ENCODE data around the gene TRIP10. TPM values are rescaled to one million over a fixed set of nuclear protein-coding genes. Genes with fewer than 3 reads are reported as not detected.
"Not testable (repeated sequence)": the region's sequence is repeated elsewhere in the genome, so short reads cannot be mapped to it uniquely, and the experiment has no call there.

Gene TRIP10
- total and polyA plus RNA-seq, 7 experiments from 2014 or later: 0.74 to 17.4 (median 5.2) TPM

DNA sequence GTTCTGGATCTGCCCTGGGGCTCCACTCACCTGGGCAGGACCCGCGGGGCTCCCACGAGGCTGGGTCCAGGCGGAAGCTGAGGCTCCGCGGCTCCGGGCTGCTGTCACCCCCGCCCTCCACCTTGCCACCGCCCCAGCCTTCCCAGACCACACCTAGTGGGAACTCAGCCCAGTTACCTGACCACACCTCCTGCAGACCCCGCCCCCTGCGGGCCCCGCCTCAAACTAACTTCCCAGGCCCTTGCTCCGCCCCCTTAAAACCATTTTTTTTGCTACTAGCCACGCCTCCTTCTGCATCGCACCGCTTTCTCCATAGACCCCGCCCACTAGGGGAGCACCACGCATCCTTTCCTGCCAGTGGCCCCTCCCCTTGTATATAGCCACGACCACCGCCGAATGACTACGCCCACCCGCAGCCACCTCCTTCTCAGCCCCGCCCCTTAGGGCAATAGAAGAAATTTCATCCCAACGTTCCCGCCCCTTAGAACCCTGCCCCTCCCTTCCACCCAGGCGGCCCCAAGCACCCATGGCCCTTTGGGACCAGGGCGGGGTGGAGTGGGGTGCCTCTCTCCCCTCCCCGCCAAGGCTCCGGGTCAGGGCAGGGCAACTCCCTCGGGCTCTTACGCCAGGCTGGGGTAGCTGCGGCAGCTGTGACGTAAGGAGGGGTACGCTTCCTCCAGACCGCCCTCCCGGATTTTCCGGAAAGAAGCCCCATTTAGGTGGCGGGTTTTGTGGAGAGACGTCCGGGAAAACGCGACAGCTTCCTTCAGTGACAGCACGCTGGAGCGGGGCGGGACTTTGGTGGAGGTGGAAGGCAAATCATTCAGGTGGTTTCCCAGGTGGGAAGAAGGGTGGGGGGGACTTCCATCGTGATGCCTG lies 28.1 kb downstream of the TRIP10 start, which contains the start of gene SH2D3A:
TSS of gene SH2D3A (minus strand) at position 79 of the 879 bp plus-strand sequence. CDS start 3,687 bp downstream, outside the sequence.
- Histone ChIP-seq H3K36me3 (ENCODE audit: control insufficient read depth in 2 of 3, insufficient read depth in 3 of 3, low read length in 3 of 3) (peaks cover 0 to 12% (median 0%) of the 10 kb centered on the region in 3 experiments), H3K9me3 (ENCODE audit: control insufficient read depth in 2 of 3, low read length in 3 of 3) (no peaks in the 10 kb centered on the region), H3K4me1 (ENCODE audit: control insufficient read depth in 2 of 2, insufficient read depth in 2 of 2, low read length in 2 of 2) (peaks cover 24 to 41% of the 10 kb centered on the region in 2 donors), H3K27ac (ENCODE audit: low read depth, low read length) (peak within 1 kb of the TSS; percentile 91), H3K27me3 (ENCODE audit: control insufficient read depth in 2 of 2, insufficient read depth in 2 of 2, low read length in 2 of 2) (no peaks in the 10 kb centered on the region), H3K4me3 (ENCODE audit: low read length) (peak within 1 kb of the TSS; percentile 82)
- Mint-ChIP-seq H3K4me1 (peaks cover 28 to 65% (median 55%) of the 10 kb centered on the region in 7 donors), H3K9me3 (peaks cover 0 to 2% (median 0%) of the 10 kb centered on the region in 11 donors), H3K4me3 (peak within 1 kb of the TSS; percentile 88 to 99 (median 94)), H3K27ac (peak within 1 kb of the TSS; percentile 89 to 98 (median 95)), H3K27me3 (no peaks in the 10 kb centered on the region), H3K36me3 (peaks cover 0 to 2% (median 0%) of the 10 kb centered on the region in 5 donors)
- intact Hi-C loops (cut with micrococcal nuclease): loop anchor here (1.0 to 10.0 kb wide), 12 partner anchors 14 to 395 kb away; partner anchors contain the start of genes ALKBH7 (in 1 of the 2), GPR108 (in 1 of the 2) and TRIP10 (in 1 of the 2)
- ATAC-seq (peak; percentile 84), DNase-seq (peak; percentile 80 to 98 (median 97))
- ChIA-PET POLR2A (interaction anchor here (0.5 to 4.7 kb wide), 14 partner anchors 11 to 404 kb away, joined by 3 to 27 read pairs (median 4); partner anchors contain the start of genes GPR108 and ZNF557), CTCF (interaction anchor here (1.0 to 1.3 kb wide), 3 partner anchors 29 to 96 kb away, joined by 4 to 5 read pairs (median 4); no protein-coding TSS in a partner anchor)

DNA sequence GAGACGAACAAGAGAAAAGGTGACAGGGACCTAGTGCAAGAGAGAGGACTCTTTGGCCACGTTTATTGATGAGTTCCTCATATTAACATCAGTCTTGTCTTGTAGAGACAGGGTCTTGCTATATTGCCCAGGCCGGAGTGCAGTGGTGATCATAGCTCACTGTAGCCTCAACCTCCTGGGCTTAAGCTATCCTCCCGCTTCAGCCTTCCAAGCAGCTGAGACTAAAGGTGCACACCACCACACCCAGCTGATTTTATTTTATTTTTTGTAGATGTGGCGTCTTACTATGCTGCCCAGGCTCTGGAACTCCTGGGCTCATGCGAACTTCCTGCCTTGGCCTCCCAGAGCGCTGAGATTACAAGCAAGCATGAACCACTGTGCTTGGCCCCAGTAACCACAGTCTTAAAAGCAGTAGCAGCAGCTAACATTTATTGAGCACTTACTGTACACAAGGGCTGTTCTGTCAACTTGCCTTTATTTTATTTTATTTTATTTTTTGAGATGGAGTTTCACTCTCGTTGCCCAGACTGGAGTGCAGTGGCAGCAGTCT lies 28.8 kb downstream of the TRIP10 start:
- peaks cover 28 to 66% (median 55%) of the 10 kb centered on the region in 7 donors for H3K4me1 Mint-ChIP-seq
- no peaks in the 10 kb centered on the region for H3K27me3 Mint-ChIP-seq
- Histone ChIP-seq H3K9me3 (ENCODE audit: control insufficient read depth in 2 of 3, low read length in 3 of 3) (no peaks in the 10 kb centered on the region), H3K27ac (ENCODE audit: low read depth, low read length) (peak overlapping the region; percentile 91), H3K36me3 (ENCODE audit: control insufficient read depth in 2 of 3, insufficient read depth in 3 of 3, low read length in 3 of 3) (peaks cover 0 to 12% (median 0%) of the 10 kb centered on the region in 3 experiments), H3K4me1 (ENCODE audit: control insufficient read depth in 2 of 2, insufficient read depth in 2 of 2, low read length in 2 of 2) (peaks cover 24 to 41% of the 10 kb centered on the region in 2 donors), H3K27me3 (ENCODE audit: control insufficient read depth in 2 of 2, insufficient read depth in 2 of 2, low read length in 2 of 2) (no peaks in the 10 kb centered on the region), H3K4me3 (ENCODE audit: low read length) (peak overlapping the region; percentile 82)
- peaks cover 0 to 2% (median 0%) of the 10 kb centered on the region in 11 donors for H3K9me3 Mint-ChIP-seq
- peak overlapping the region; percentile 89 to 98 (median 95) for H3K27ac Mint-ChIP-seq
- peaks cover 0 to 3% (median 0%) of the 10 kb centered on the region in 5 donors for H3K36me3 Mint-ChIP-seq
- CTCF ChIA-PET: interaction anchor here (0.5 to 1.3 kb wide), 4 partner anchors 29 to 95 kb away, joined by 3 to 5 read pairs (median 4); no protein-coding TSS in a partner anchor
- intact Hi-C loops (cut with micrococcal nuclease): loop anchor here in 1 of 2 donors (10.0 kb wide), 1 partner anchor 56 kb away; no protein-coding TSS in a partner anchor
- ATAC-seq (no peak), DNase-seq (peak in 6 of 9 donors; percentile 24 to 53 (median 35))
- peak overlapping the region; percentile 88 to 99 (median 94) for H3K4me3 Mint-ChIP-seq
- POLR2A ChIA-PET: interaction anchor here (0.8 to 4.7 kb wide), 8 partner anchors 12 to 301 kb away, joined by 3 to 27 read pairs (median 4); partner anchors contain the start of genes GPR108 and ZNF557

DNA sequence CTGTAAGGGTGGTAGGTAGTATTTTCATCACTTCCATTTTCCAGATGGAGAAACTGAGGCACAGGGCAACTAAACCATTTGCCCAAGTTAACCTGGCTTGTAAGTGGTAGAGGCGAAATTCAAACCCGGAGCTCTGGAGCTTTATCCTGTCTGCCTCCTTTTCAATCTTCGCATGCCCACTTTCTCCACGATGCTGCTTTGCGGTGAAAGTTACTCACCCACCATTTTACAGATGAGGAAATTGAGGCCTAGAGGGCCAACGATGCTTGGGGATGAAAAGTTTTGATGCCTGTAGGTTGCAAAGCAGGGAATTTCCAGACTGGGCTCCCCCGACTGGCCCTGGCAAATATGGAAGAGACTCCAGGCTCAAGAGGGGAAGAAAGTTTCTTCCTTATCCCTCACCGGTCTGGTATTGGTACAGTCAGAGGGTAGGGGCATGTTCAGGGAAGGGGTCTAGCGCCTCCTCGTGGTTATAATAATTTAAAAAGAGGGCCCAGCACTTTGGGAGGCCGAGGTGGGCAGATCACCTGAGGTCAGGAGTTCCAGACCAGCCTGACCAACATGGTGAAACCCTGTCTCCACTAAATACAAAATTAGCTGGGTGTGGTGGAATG lies 29.6 kb downstream of the TRIP10 start:
- H3K36me3 Mint-ChIP-seq: peaks cover 0 to 8% (median 0%) of the 10 kb centered on the region in 5 donors
- intact Hi-C loops (cut with micrococcal nuclease): loop anchor here in 1 of 2 donors (10.0 kb wide), 1 partner anchor 56 kb away; no protein-coding TSS in a partner anchor
- H3K4me3 Mint-ChIP-seq: peak overlapping the region in 1 of 10 donors; percentile 17
- POLR2A ChIA-PET: interaction anchor here (0.8 to 4.7 kb wide), 5 partner anchors 11 to 300 kb away, joined by 3 to 27 read pairs (median 4); partner anchors contain the start of genes GPR108 and ZNF557
- H3K27me3 Mint-ChIP-seq: no peaks in the 10 kb centered on the region
- Histone ChIP-seq H3K4me1 (ENCODE audit: control insufficient read depth in 2 of 2, insufficient read depth in 2 of 2, low read length in 2 of 2) (peaks cover 23 to 40% of the 10 kb centered on the region in 2 donors), H3K27me3 (ENCODE audit: control insufficient read depth in 2 of 2, insufficient read depth in 2 of 2, low read length in 2 of 2) (no peaks in the 10 kb centered on the region), H3K9me3 (ENCODE audit: control insufficient read depth in 2 of 3, low read length in 3 of 3) (no peaks in the 10 kb centered on the region), H3K27ac (ENCODE audit: low read depth, low read length) (peak overlapping the region; percentile 91), H3K36me3 (ENCODE audit: control insufficient read depth in 2 of 3, insufficient read depth in 3 of 3, low read length in 3 of 3) (peaks cover 0 to 9% (median 0%) of the 10 kb centered on the region in 3 experiments), H3K4me3 (ENCODE audit: low read length) (no peak overlapping the region)
- peak overlapping the region; percentile 3 to 98 (median 85) for H3K27ac Mint-ChIP-seq
- DNase-seq (no peak), ATAC-seq (no peak)
- CTCF ChIA-PET: no interaction called here
- H3K4me1 Mint-ChIP-seq: peaks cover 28 to 71% (median 60%) of the 10 kb centered on the region in 7 donors
- peaks cover 0 to 2% (median 0%) of the 10 kb centered on the region in 11 donors for H3K9me3 Mint-ChIP-seq

DNA sequence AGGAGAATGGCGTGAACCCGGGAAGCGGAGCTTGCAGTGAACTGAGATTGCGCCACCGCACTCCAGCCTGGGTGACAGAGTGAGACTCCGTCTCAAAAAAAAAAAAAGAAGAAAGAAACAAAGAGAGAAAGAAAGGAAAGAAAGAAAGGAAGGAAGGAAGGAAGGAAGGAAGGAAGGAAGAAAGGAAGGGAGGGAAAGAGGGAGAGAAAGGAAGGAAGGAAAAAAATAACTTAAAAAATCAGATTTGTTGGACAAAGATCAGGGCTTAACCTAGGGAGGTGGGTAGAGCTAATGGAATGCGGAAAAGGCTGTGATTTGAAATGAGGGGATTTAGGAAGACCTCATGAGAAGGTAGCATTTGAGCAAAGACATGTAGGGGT lies 32.2 kb downstream of the TRIP10 start:
- ATAC-seq; H3K9me3 ChIP-seq (ENCODE audit: control insufficient read depth in 2 of 3, low read length in 3 of 3); H3K4me3 ChIP-seq (ENCODE audit: low read length); DNase-seq; H3K9me3 Mint-ChIP-seq; H3K27me3 Mint-ChIP-seq; H3K27me3 ChIP-seq (ENCODE audit: control insufficient read depth in 2 of 2, insufficient read depth in 2 of 2, low read length in 2 of 2): not testable (repeated sequence)
- intact Hi-C loops (cut with micrococcal nuclease): loop anchor here (1.0 kb wide), 7 partner anchors 18 to 398 kb away; partner anchors contain the start of genes GPR108 (in 1 of the 2) and TRIP10 (in 1 of the 2)
- H3K4me3 Mint-ChIP-seq: peak overlapping the region; percentile 64 to 96 (median 73)
- Histone ChIP-seq H3K27ac (ENCODE audit: low read depth, low read length) (peak overlapping the region; percentile 92), H3K4me1 (ENCODE audit: control insufficient read depth in 2 of 2, insufficient read depth in 2 of 2, low read length in 2 of 2) (peaks cover 17 to 33% of the 10 kb centered on the region in 2 donors), H3K36me3 (ENCODE audit: control insufficient read depth in 2 of 3, insufficient read depth in 3 of 3, low read length in 3 of 3) (peaks cover 0 to 27% (median 4%) of the 10 kb centered on the region in 3 experiments)
- peaks cover 13 to 26% (median 18%) of the 10 kb centered on the region in 5 donors for H3K36me3 Mint-ChIP-seq
- H3K27ac Mint-ChIP-seq: peak overlapping the region; percentile 87 to 94 (median 91)
- CTCF ChIA-PET: interaction anchor here (1.5 to 2.3 kb wide), 2 partner anchors 29 to 33 kb away, joined by 7 to 10 read pairs; no protein-coding TSS in a partner anchor
- POLR2A ChIA-PET: interaction anchor here (1.0 to 6.0 kb wide), 6 partner anchors 10 to 34 kb away, joined by 3 to 53 read pairs (median 8); partner anchors contain the start of gene GPR108
- H3K4me1 Mint-ChIP-seq: peaks cover 36 to 66% (median 61%) of the 10 kb centered on the region in 7 donors

DNA sequence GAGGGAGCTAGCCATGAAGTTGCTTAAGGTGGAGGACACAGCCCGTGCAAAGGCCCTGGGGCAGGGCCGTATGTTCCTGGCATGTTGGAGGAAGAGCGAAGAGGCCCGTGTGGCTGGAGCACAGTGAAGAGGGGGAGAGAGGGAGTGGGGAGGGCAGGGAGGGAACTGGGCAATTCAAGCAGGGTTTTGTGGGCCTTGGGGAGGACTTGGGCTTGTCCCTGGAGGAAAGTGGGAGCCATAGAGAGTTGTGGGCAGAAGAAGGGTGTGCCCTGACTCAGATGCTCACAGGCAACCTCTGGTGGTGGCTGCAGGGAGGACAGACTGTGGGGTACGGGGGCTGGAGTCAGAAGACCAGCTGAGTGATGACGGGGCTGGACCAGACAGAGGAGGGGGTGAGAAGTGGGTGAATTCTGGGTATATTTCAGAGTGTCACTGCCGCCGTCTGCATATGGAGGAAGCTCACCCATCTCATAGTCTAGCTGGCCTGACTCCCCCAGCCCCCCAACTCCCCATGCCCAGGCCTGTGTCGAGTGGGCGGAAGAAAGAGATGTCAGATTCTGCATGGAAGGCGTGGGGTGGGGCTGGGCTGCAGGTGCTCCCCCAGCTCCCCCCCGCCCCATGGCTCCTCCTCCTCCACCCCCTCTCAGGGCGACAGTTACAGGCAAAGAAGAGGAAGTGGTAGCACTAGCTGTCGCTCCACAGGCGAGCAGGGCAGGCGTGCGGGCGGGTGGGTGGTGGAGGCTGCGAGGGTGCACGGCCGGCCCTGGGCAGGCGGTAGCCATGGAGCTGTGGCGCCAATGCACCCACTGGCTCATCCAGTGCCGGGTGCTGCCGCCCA lies 32.8 kb downstream of the TRIP10 start, which contains the start of gene VAV1:
TSS of gene VAV1 (plus strand) at position 681 of the 838 bp plus-strand sequence. CDS start at position 781, 100 bp downstream.
- peak within 1 kb of the TSS; percentile 92 for H3K27ac ChIP-seq (ENCODE audit: low read depth, low read length)
- POLR2A ChIA-PET: interaction anchor here (0.7 to 6.0 kb wide), 15 partner anchors 10 to 92 kb away, joined by 3 to 53 read pairs (median 4); partner anchors contain the start of gene GPR108
- CTCF ChIA-PET: interaction anchor here (0.9 to 2.3 kb wide), 4 partner anchors 19 to 34 kb away, joined by 5 to 10 read pairs (median 6); no protein-coding TSS in a partner anchor
- Mint-ChIP-seq H3K4me3 (peak within 1 kb of the TSS; percentile 91 to 98 (median 96)), H3K36me3 (peaks cover 13 to 32% (median 22%) of the 10 kb centered on the region in 5 donors), H3K27me3 (no peaks in the 10 kb centered on the region), H3K4me1 (peaks cover 36 to 68% (median 62%) of the 10 kb centered on the region in 7 donors), H3K27ac (peak within 1 kb of the TSS; percentile 87 to 94 (median 91)), H3K9me3 (peaks cover 0 to 9% (median 0%) of the 10 kb centered on the region in 11 donors)
- H3K4me3 ChIP-seq (ENCODE audit: low read length): peak within 1 kb of the TSS; percentile 96
- DNase-seq: peak; percentile 50 to 87 (median 81)
- no peaks in the 10 kb centered on the region for H3K27me3 ChIP-seq (ENCODE audit: control insufficient read depth in 2 of 2, insufficient read depth in 2 of 2, low read length in 2 of 2)
- intact Hi-C loops (cut with micrococcal nuclease): loop anchor here (1.0 kb wide), 7 partner anchors 19 to 399 kb away; partner anchors contain the start of genes GPR108 (in 1 of the 2) and TRIP10 (in 1 of the 2)
- H3K36me3 ChIP-seq (ENCODE audit: control insufficient read depth in 2 of 3, insufficient read depth in 3 of 3, low read length in 3 of 3): peaks cover 0 to 33% (median 4%) of the 10 kb centered on the region in 3 experiments
- peaks cover 17 to 32% of the 10 kb centered on the region in 2 donors for H3K4me1 ChIP-seq (ENCODE audit: control insufficient read depth in 2 of 2, insufficient read depth in 2 of 2, low read length in 2 of 2)
- H3K9me3 ChIP-seq (ENCODE audit: control insufficient read depth in 2 of 3, low read length in 3 of 3): no peaks in the 10 kb centered on the region
- peak; percentile 68 for ATAC-seq
